Smooth muscle cell of the brain vasculature (primary cell): Measurements from ENCODE around the gene OTOG.

Source experiments
- DNase-seq: peaks from one replicate; pipeline ENCODE4 v3.0.0-alpha.2; 2012; ENCODE audit warnings: low read depth, low spot score

Gene OTOG

GRCh38 chr11:17630936-17631335 lies 83.9 kb downstream of the OTOG start:
- DNase-seq = no peak

GRCh38 chr11:17631702-17632365 lies 84.8 kb downstream of the OTOG start:
- DNase-seq = no peak

GRCh38 chr11:17633279-17633986 lies 86.4 kb downstream of the OTOG start:
- no peak for DNase-seq

GRCh38 chr11:17633987-17634775 lies 87.1 kb downstream of the OTOG start:
- DNase-seq = no peak

GRCh38 chr11:17634776-17635550 lies 87.9 kb downstream of the OTOG start:
- DNase-seq = no peak

GRCh38 chr11:17635551-17635938 lies 88.5 kb downstream of the OTOG start:
- DNase-seq = no peak

- DNase-seq = no peak
Observed at GRCh38 chr11:17636721-17637120, 89.7 kb downstream of the OTOG start.

GRCh38 chr11:17637901-17638300 lies 90.8 kb downstream of the OTOG start:
- DNase-seq = no peak

GRCh38 chr11:17638311-17638710 lies 91.3 kb downstream of the OTOG start:
- no peak for DNase-seq

- no peak for DNase-seq
Observed at GRCh38 chr11:17639091-17639490, 92.0 kb downstream of the OTOG start.

GRCh38 chr11:17639781-17640180 lies 92.7 kb downstream of the OTOG start:
- DNase-seq = no peak

GRCh38 chr11:17640493-17641164 lies 93.6 kb downstream of the OTOG start:
- DNase-seq = no peak

- DNase-seq = no peak
Observed at GRCh38 chr11:17641792-17642350, 94.8 kb downstream of the OTOG start.

- DNase-seq = no peak
Observed at GRCh38 chr11:17642370-17642769, 95.3 kb downstream of the OTOG start.

- DNase-seq = no peak
Observed at GRCh38 chr11:17642980-17643379, 95.9 kb downstream of the OTOG start.

GRCh38 chr11:17643506-17644405 lies 96.7 kb downstream of the OTOG start:
- no peak for DNase-seq

- no peak for DNase-seq
Observed at GRCh38 chr11:17645190-17645970, 98.3 kb downstream of the OTOG start.

- DNase-seq = no peak
Observed at GRCh38 chr11:17646451-17647145, 99.5 kb downstream of the OTOG start.

- no peak for DNase-seq
Observed at GRCh38 chr11:17648528-17648927, 101.5 kb downstream of the OTOG start.
